Measurements from ENCODE around the gene SULT1A4. TPM values are rescaled to one million over a fixed set of nuclear protein-coding genes. Genes with fewer than 3 reads are reported as not detected.
A peak's percentile ranks its signal among the peaks of the same experiment; 100 is the strongest.
"Not testable (repeated sequence)": the region's sequence is repeated elsewhere in the genome, so short reads cannot be mapped to it uniquely, and the experiment has no call there.

The SULT1A4 gene
- total RNA-seq, 1 donor from 2014 or later = 5.2 TPM

DNA sequence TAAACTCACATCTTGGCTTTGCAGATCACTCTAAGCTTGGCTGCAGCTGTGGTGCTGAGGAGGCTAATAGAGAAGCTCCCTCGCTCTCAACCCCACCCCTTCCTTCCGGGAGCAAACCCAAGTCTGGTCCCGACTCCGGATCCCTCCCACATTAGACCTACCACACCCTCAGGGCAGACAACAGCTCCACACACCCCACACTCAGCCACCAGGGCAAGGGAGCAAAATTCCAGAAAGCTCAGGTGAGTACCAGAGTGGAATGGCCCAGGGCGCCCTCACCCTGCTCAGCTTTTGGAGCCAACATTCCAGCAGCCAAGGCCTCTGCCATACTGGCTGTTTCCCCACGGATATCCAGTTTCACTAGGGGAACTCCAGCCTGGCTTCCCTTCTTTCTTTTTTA is 9.9 kb downstream of the SULT1A4 start:
- H3K36me3 ChIP-seq; H3K27me3 ChIP-seq (ENCODE audit: low read depth); H3K9me3 ChIP-seq (replicated peaks); H3K4me1 ChIP-seq; intact Hi-C loops (cut with micrococcal nuclease): not testable (repeated sequence)
- Histone ChIP-seq H3K27ac (replicated peaks) (peak overlapping the region; percentile 88), H3K4me3 (peak overlapping the region; percentile 49)
- TF ChIP-seq, protein P1, sequence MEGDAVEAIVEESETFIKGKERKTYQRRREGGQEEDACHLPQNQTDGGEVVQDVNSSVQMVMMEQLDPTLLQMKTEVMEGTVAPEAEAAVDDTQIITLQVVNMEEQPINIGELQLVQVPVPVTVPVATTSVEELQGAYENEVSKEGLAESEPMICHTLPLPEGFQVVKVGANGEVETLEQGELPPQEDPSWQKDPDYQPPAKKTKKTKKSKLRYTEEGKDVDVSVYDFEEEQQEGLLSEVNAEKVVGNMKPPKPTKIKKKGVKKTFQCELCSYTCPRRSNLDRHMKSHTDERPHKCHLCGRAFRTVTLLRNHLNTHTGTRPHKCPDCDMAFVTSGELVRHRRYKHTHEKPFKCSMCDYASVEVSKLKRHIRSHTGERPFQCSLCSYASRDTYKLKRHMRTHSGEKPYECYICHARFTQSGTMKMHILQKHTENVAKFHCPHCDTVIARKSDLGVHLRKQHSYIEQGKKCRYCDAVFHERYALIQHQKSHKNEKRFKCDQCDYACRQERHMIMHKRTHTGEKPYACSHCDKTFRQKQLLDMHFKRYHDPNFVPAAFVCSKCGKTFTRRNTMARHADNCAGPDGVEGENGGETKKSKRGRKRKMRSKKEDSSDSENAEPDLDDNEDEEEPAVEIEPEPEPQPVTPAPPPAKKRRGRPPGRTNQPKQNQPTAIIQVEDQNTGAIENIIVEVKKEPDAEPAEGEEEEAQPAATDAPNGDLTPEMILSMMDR (IDR thresholded peaks at IDR 0.05; ENCODE audit: borderline replicate concordance) = peak; percentile 33
- DNase-seq = peak; percentile 90

DNA sequence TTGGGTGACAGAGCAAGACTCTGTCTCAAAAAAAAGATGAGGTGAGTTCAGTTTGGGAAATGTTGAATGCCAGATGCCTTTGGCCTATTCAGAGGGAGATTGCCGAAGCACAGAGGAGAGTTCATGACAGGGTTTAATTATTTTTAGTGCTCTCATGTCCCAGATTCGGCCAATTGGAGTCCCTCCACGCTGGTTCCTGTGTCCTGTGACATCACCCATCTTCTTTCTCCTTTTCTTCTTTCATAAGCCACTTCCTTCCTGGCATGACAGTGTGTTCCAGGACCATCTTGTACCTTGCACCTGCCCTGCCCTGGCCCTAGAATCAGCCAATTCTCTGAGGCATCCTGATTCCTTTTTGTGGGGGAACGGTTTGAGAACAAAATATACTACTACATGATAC is 12.4 kb downstream of the SULT1A4 start:
- H3K27me3 ChIP-seq (ENCODE audit: low read depth); H3K36me3 ChIP-seq; intact Hi-C loops (cut with micrococcal nuclease); H3K27ac ChIP-seq (replicated peaks); DNase-seq; H3K4me3 ChIP-seq; H3K9me3 ChIP-seq (replicated peaks); H3K4me1 ChIP-seq: not testable (repeated sequence)

DNA sequence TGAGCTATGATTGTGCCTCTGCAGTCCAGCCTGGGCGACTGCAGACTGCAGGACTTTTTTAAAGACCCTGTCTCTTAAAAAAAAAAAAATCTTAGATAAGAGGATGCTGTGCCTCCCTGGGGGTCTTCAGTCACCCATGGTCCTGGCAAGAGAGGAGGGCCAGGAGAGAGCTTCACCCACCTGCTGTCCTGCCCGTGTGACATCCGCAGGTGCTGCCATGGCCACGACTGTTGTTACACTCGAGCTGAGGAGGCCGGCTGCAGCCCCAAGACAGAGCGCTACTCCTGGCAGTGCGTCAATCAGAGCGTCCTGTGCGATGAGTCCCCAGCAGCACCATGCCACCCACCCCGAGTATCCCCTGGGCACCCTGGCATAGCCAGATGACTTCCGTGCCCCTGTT is 22.6 kb downstream of the SULT1A4 start:
- peak; percentile 2 for DNase-seq
- H3K27ac ChIP-seq (replicated peaks); intact Hi-C loops (cut with micrococcal nuclease); H3K4me1 ChIP-seq; H3K27me3 ChIP-seq (ENCODE audit: low read depth); H3K4me3 ChIP-seq; H3K36me3 ChIP-seq; H3K9me3 ChIP-seq (replicated peaks): not testable (repeated sequence)

GRCh38 chr16:29506308-29506707 is 46.6 kb downstream of the SULT1A4 start, which contains the start of gene NPIPB12:
Gene NPIPB12, minus strand, starts transcription at chr16:29506408.
- H3K9me3 ChIP-seq (replicated peaks); intact Hi-C loops (cut with micrococcal nuclease); H3K4me1 ChIP-seq; H3K36me3 ChIP-seq; H3K27ac ChIP-seq (replicated peaks); H3K27me3 ChIP-seq (ENCODE audit: low read depth); DNase-seq; H3K4me3 ChIP-seq: not testable (repeated sequence)

Other genes starting within 250 kb of the SULT1A4 start
- gene NPIPB11, start 53.2 kb upstream of the SULT1A4 start, total RNA-seq = 0.69 TPM
- 3.0 TPM for gene BOLA2, start 5.6 kb upstream of the SULT1A4 start, total RNA-seq
- 19.1 TPM for gene SLX1B, start 5.4 kb upstream of the SULT1A4 start, total RNA-seq
- gene NPIPB12, start 46.5 kb downstream of the SULT1A4 start, total RNA-seq = 13.8 TPM
- 1.3 TPM for gene SPN, start 203.3 kb downstream of the SULT1A4 start, total RNA-seq
- gene QPRT, start 219.3 kb downstream of the SULT1A4 start, total RNA-seq = 20.8 TPM

All from left ventricle myocardium inferior (tissue), 1 donor.